Naive thymus-derived CD8-positive, alpha-beta T cell (primary cell): ENCODE measurements around the gene RNF145. TPM values are rescaled to one million over a fixed set of nuclear protein-coding genes. Genes with fewer than 3 reads are reported as not detected.
"Not testable (repeated sequence)": the region's sequence is repeated elsewhere in the genome, so short reads cannot be mapped to it uniquely, and the experiment has no call there.

Experiments
- ATAC-seq, 2 donors: fragments of 150-1000 bp; cut with Tn5 transposase in 1 of 2; sonication (Bioruptor Pico), chemical (Tn5 transposase) in 1 of 2; 1 replicate in 1 of 2; 2 replicates in 1 of 2; pipeline ENCODE4 v1.10.0; 2021; ENCODE audit warnings: mild to moderate bottlenecking in 2 of 2, moderate library complexity in 2 of 2
- POLR2A ChIA-PET: fragments of 350-600 bp; sonication (Branson Sonifier 250); formaldehyde crosslinking; loops from one replicate; lab custom pipeline; 2021; ENCODE audit warnings: antibody characterized with exemption; lab: Charles Lee
- DNase-seq, 10 donors: peaks; one replicate each; pipeline versions ENCODE4 v3.0.0 to v3.0.0-alpha.2; 2020 to 2022
- H3K27ac Mint-ChIP-seq, 10 donors: one replicate each; pipeline ENCODE4 v1.8.0; 2020 to 2022; ENCODE audit warnings: mild to moderate bottlenecking in 10 of 10, mixed read lengths in 10 of 10, moderate library complexity in 4 of 10, inconsistent platforms in 1 of 10
- H3K27me3 Mint-ChIP-seq, 5 donors: one replicate each; pipeline ENCODE4 v1.8.0; 2021 to 2022; ENCODE audit warnings: mixed read lengths in 5 of 5
- H3K36me3 Mint-ChIP-seq, 3 donors: one replicate each; pipeline ENCODE4 v1.8.0; 2020 to 2022; ENCODE audit warnings: mixed read lengths in 3 of 3, mild to moderate bottlenecking in 2 of 3, inconsistent platforms in 1 of 3
- H3K4me1 Mint-ChIP-seq, 4 donors: one replicate each; pipeline ENCODE4 v1.8.0; 2021 to 2022; ENCODE audit warnings: mixed read lengths in 4 of 4
- H3K4me3 Mint-ChIP-seq, 10 donors: one replicate each; pipeline ENCODE4 v1.8.0; 2020 to 2022; ENCODE audit warnings: mild to moderate bottlenecking in 10 of 10, mixed read lengths in 10 of 10, moderate library complexity in 6 of 10, inconsistent platforms in 1 of 10
- H3K9me3 Mint-ChIP-seq, 9 donors: one replicate each; pipeline ENCODE4 v1.8.0; 2020 to 2022; ENCODE audit warnings: mixed read lengths in 9 of 9, mild to moderate bottlenecking in 3 of 9, inconsistent platforms in 1 of 9, moderate library complexity in 1 of 9
- polyA plus RNA-seq, 3 donors: library from polyadenylated mRNA; unstranded; fragments of 300-500 nt; fragmentation: Illumina TruSeq; gene quantifications; one replicate each; pipeline ENCODE4 v1.2.3, GENCODE V29; 2021
- total RNA-seq, 8 experiments: library from RNA in 2 of 8; stranded (reverse) in 2 of 8; gene quantifications; one replicate each; pipeline ENCODE4 v1.2.3 and lab custom pipeline; 2021 to 2026

RNF145 gene
- total and polyA plus RNA-seq, 5 experiments from 2014 or later, result 6.3 to 54.2 (median 11.2) TPM

GRCh38 chr5:159235871-159236520 is 26.6 kb upstream of the RNF145 start:
- H3K27ac Mint-ChIP-seq, POLR2A ChIA-PET, ATAC-seq: not testable (repeated sequence)

DNA sequence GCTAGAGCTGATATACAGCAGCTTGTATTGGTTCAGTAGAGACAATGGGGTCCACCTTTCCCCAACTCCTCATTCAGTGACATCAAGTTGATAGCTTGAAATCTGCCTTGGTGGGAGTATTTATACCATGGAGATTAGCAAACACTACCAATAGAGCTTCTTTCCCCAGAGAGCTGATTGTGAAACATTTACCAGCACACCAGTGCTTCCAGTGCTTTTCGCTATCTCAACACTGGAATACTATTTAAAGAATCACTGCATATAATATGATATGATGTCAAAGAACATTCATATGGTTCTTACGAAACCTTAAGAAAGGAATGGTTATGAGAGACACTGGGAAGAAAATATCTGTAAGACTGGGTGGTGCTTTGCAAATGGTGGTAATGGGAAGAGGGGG is 21.8 kb upstream of the RNF145 start:
- DNase-seq (no peak), ATAC-seq (no peak)
- H3K4me3 Mint-ChIP-seq, result no peak overlapping the region
- POLR2A ChIA-PET, result no interaction called here
- H3K27ac Mint-ChIP-seq, result no peak overlapping the region
- no peaks in the 10 kb centered on the region for H3K9me3 Mint-ChIP-seq
- H3K27me3 Mint-ChIP-seq, result peaks cover 0 to 5% (median 2%) of the 10 kb centered on the region in 5 donors
- H3K4me1 Mint-ChIP-seq, result no peaks in the 10 kb centered on the region
- H3K36me3 Mint-ChIP-seq, result no peaks in the 10 kb centered on the region

More at GRCh38 chr5:159235871-159236520, 26.6 kb upstream of the RNF145 start:
- H3K4me1 Mint-ChIP-seq, DNase-seq, H3K27me3 Mint-ChIP-seq, H3K4me3 Mint-ChIP-seq, H3K9me3 Mint-ChIP-seq, H3K36me3 Mint-ChIP-seq: not testable (repeated sequence)

GRCh38 chr5:159230657-159231056 is 21.3 kb upstream of the RNF145 start:
- no peak overlapping the region for H3K4me3 Mint-ChIP-seq
- DNase-seq (no peak), ATAC-seq (no peak)
- H3K9me3 Mint-ChIP-seq, result no peaks in the 10 kb centered on the region
- no peaks in the 10 kb centered on the region for H3K36me3 Mint-ChIP-seq
- no peak overlapping the region for H3K27ac Mint-ChIP-seq
- POLR2A ChIA-PET, result no interaction called here
- H3K4me1 Mint-ChIP-seq, result no peaks in the 10 kb centered on the region
- H3K27me3 Mint-ChIP-seq, result peaks cover 0 to 5% (median 2%) of the 10 kb centered on the region in 5 donors

- H3K9me3 Mint-ChIP-seq, ATAC-seq, H3K4me3 Mint-ChIP-seq, H3K36me3 Mint-ChIP-seq, H3K4me1 Mint-ChIP-seq, POLR2A ChIA-PET, H3K27me3 Mint-ChIP-seq, H3K27ac Mint-ChIP-seq, DNase-seq: not testable (repeated sequence)
Observed at GRCh38 chr5:159228097-159228496, 18.7 kb upstream of the RNF145 start.

DNA sequence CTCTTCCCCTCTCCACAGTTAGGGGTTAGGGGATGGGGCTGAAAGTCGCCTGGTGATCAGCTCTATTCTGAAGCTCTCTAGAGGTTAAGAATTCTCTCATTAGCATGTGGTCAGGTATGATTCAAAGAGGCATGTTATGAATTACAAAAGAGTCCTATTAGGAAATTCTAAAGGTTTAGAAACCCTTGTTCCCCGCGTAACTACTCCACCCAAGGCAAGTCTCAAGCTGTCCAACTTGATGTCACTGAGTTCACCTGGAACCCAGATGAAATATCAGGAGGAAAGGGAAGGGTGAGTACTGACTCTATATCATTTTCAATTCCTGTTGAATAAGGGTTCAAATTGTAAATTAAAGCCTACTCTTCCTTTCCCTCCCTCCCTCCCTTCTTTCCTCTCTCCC is 18.1 kb upstream of the RNF145 start:
- H3K4me3 Mint-ChIP-seq, result no peak overlapping the region
- no peak overlapping the region for H3K27ac Mint-ChIP-seq
- H3K36me3 Mint-ChIP-seq, result peaks cover 0 to 2% (median 0%) of the 10 kb centered on the region in 3 donors
- no peaks in the 10 kb centered on the region for H3K9me3 Mint-ChIP-seq
- peaks cover 0 to 5% (median 2%) of the 10 kb centered on the region in 5 donors for H3K27me3 Mint-ChIP-seq
- DNase-seq, result no peak
- POLR2A ChIA-PET, result no interaction called here
- no peak for ATAC-seq
- peaks cover 0 to 4% (median 0%) of the 10 kb centered on the region in 4 donors for H3K4me1 Mint-ChIP-seq

- Mint-ChIP-seq H3K4me3 (no peak overlapping the region), H3K36me3 (peaks cover 0 to 2% (median 0%) of the 10 kb centered on the region in 3 donors), H3K27me3 (peaks cover 0 to 5% (median 3%) of the 10 kb centered on the region in 5 donors), H3K4me1 (peaks cover 0 to 8% (median 0%) of the 10 kb centered on the region in 4 donors), H3K27ac (no peak overlapping the region), H3K9me3 (no peaks in the 10 kb centered on the region)
- ATAC-seq (no peak), DNase-seq (no peak)
- POLR2A ChIA-PET, result no interaction called here
Observed at GRCh38 chr5:159226451-159226850, 17.1 kb upstream of the RNF145 start.

- Mint-ChIP-seq H3K4me3 (no peak overlapping the region), H3K9me3 (no peaks in the 10 kb centered on the region), H3K36me3 (peaks cover 0 to 2% (median 0%) of the 10 kb centered on the region in 3 donors), H3K27me3 (peaks cover 0 to 5% (median 3%) of the 10 kb centered on the region in 5 donors), H3K27ac (no peak overlapping the region), H3K4me1 (peaks cover 0 to 9% (median 0%) of the 10 kb centered on the region in 4 donors)
- DNase-seq (no peak), ATAC-seq (no peak)
- POLR2A ChIA-PET, result no interaction called here
Observed at GRCh38 chr5:159224471-159224870, 15.1 kb upstream of the RNF145 start.

- Mint-ChIP-seq H3K27ac (peak overlapping the region in 1 of 10 donors; percentile 53), H3K4me1 (peaks cover 0 to 9% (median 0%) of the 10 kb centered on the region in 4 donors), H3K36me3 (peaks cover 0 to 2% (median 0%) of the 10 kb centered on the region in 3 donors), H3K27me3 (peaks cover 0 to 5% (median 3%) of the 10 kb centered on the region in 5 donors), H3K9me3 (no peaks in the 10 kb centered on the region), H3K4me3 (no peak overlapping the region)
- DNase-seq, result no peak
- POLR2A ChIA-PET, result no interaction called here
- ATAC-seq, result no peak
Observed at GRCh38 chr5:159223469-159223868, 14.1 kb upstream of the RNF145 start.

DNA sequence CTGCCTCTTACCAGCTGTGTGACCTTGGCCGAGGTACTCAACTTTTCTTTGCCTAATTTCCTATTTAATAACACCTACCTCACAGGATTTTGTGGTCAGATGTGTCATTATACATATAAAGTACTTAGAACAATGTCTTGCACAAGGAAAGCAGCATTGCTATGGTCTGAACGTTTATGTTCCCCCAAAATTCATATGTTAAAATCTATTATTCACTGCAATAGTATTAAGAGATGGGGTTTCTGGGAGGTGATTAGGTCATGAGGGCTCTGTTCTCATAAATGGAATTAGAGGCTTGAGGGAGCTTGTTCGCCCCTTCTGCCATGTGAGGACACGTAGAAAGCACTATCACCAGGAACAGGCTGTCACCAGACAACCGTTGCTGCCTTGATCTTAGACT is 10.9 kb upstream of the RNF145 start:
- POLR2A ChIA-PET, result interaction anchor here (0.6 kb wide), 1 partner anchor 90 kb away, joined by 3 read pairs; no protein-coding TSS in a partner anchor
- no peak overlapping the region for H3K27ac Mint-ChIP-seq
- H3K36me3 Mint-ChIP-seq, result peaks cover 0 to 2% (median 0%) of the 10 kb centered on the region in 3 donors
- peak overlapping the region in 1 of 10 donors; percentile 11 for H3K4me3 Mint-ChIP-seq
- peaks cover 0 to 5% (median 0%) of the 10 kb centered on the region in 5 donors for H3K27me3 Mint-ChIP-seq
- ATAC-seq, result no peak
- no peaks in the 10 kb centered on the region for H3K9me3 Mint-ChIP-seq
- DNase-seq, result no peak
- H3K4me1 Mint-ChIP-seq, result peaks cover 0 to 9% (median 1%) of the 10 kb centered on the region in 4 donors

DNA sequence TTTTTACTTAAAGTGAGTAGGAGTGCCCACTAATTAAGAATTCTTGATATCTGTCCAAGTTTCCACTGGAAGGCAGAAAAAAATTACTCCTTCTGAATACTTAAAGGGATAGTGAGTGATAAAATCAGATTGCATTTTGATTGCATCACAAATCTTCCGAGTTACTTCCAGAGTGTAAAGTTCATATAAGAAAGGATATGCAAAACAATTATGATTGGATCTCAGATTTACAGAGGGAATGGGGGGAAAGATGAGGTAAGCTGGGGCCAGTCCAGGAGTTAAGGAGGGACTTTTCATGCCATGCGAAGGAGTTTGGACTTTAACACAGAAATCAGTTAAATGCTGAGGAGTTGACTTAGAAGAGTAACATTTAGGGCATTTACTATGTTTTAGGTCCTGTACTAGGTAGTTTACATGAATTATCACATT is 9.3 kb upstream of the RNF145 start:
- Mint-ChIP-seq H3K4me1 (peaks cover 0 to 7% (median 1%) of the 10 kb centered on the region in 4 donors), H3K4me3 (no peak overlapping the region), H3K36me3 (no peaks in the 10 kb centered on the region), H3K27ac (peak overlapping the region in 1 of 10 donors; percentile 13), H3K27me3 (peaks cover 0 to 5% (median 0%) of the 10 kb centered on the region in 5 donors), H3K9me3 (no peaks in the 10 kb centered on the region)
- DNase-seq, result no peak
- ATAC-seq, result no peak
- POLR2A ChIA-PET, result no interaction called here

DNA sequence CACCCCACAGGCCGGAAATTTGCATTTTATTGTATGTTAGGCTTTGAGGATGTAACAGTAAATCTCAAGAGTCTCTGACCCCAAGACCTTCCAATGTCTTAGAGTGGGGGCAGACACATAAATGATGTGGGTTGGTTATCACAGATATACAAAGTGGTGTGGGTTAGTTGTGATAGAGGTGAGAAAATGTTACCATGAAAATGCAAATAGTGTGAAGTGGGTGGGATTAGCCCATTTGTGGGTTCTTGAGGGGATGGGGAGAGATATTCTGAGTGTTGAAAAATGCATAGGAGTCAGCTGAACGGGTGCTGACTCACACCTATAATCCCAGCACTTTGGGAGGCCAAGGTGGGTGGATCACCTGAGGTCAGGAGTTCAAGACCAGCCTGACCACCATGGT is 7.9 kb upstream of the RNF145 start:
- H3K36me3 Mint-ChIP-seq, result no peaks in the 10 kb centered on the region
- ATAC-seq (no peak), DNase-seq (no peak)
- POLR2A ChIA-PET, result no interaction called here
- H3K9me3 Mint-ChIP-seq, result no peaks in the 10 kb centered on the region
- H3K4me3 Mint-ChIP-seq, result no peak overlapping the region
- no peak overlapping the region for H3K27ac Mint-ChIP-seq
- peaks cover 0 to 5% (median 0%) of the 10 kb centered on the region in 5 donors for H3K27me3 Mint-ChIP-seq
- peaks cover 0 to 4% (median 1%) of the 10 kb centered on the region in 4 donors for H3K4me1 Mint-ChIP-seq

DNA sequence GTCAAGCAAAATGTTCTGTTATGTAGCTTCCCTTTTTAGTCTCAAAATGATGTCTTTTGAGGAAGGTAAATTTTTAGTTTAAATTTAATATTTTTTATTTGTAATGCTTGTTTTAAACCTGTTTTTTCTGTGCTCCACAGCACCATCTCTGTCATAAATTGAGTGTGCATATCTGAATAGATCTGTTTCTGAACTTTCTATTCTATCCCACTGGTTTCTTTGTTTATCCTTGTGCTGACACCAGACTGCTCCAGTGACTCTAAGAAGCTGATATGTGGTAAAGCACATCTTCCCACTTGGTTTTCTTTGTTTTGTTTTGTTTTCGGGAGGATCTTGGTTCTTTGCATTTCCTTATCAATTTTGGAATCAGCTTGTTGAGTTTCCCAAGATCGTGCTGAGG is 7.1 kb upstream of the RNF145 start:
- no peak for DNase-seq
- POLR2A ChIA-PET, result interaction anchor here (0.7 kb wide), 1 partner anchor 462 kb away, joined by 3 read pairs; no protein-coding TSS in a partner anchor
- ATAC-seq, result no peak
- Mint-ChIP-seq H3K27ac (peak overlapping the region in 2 of 10 donors; percentile 21 to 22), H3K4me3 (no peak overlapping the region), H3K9me3 (no peaks in the 10 kb centered on the region), H3K27me3 (peaks cover 0 to 1% (median 0%) of the 10 kb centered on the region in 5 donors), H3K36me3 (no peaks in the 10 kb centered on the region), H3K4me1 (peaks cover 2 to 7% (median 5%) of the 10 kb centered on the region in 4 donors)

DNA sequence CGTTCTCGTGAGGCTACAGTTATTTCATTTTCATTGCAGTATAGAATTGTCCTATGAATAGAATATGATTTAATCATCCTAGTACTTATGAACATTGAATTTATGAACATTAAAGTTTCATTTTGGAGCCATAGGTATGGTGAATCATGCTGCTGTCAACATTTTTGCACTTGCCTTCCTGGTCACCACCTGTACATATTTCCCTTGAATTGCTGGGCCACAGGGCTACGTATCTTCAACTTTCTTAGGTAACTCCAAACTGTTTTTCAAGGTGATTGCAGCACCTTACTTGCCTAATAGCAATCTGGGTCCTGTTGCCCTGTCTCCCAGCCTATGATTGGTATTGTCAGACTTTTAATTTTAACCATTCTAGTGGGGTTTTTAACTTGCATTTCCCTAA is 6.5 kb upstream of the RNF145 start:
- no peak for DNase-seq
- Mint-ChIP-seq H3K4me3 (no peak overlapping the region), H3K27ac (no peak overlapping the region), H3K27me3 (peaks cover 0 to 1% (median 0%) of the 10 kb centered on the region in 5 donors), H3K9me3 (no peaks in the 10 kb centered on the region), H3K36me3 (no peaks in the 10 kb centered on the region), H3K4me1 (peaks cover 2 to 8% (median 7%) of the 10 kb centered on the region in 4 donors)
- POLR2A ChIA-PET, result no interaction called here
- ATAC-seq, result no peak
